Transverse colon (tissue), 3 donors: Measurements from ENCODE around the gene PLA2G4B.

Source experiments
- EP300 ChIP-seq: sonication (generic); formaldehyde crosslinking; IDR thresholded peaks from one replicate; pipeline ENCODE4 v1.6.1; 2017; ENCODE audit warnings: antibody characterized with exemption, low read depth
- POLR2A ChIP-seq: fragments of 450-650 bp; IDR thresholded peaks from one replicate; pipeline ENCODE4 v1.6.1; 2016; ENCODE audit warnings: antibody characterized with exemption, mild to moderate bottlenecking, moderate library complexity
- TF ChIP-seq, protein P1 (sequence below), 5 experiments: fragments of 200-600 bp in 3 of 5; fragments of 450-650 bp in 2 of 5; sonication (generic) in 3 of 5; IDR thresholded peaks; 1 replicate in 2 of 5; 2 replicates in 3 of 5; pipeline ENCODE4 v1.5.1; 2016 to 2017; ENCODE audit warnings: antibody characterized with exemption in 5 of 5, inconsistent platforms in 3 of 5, mild to moderate bottlenecking in 2 of 5, moderate library complexity in 1 of 5

DNA sequence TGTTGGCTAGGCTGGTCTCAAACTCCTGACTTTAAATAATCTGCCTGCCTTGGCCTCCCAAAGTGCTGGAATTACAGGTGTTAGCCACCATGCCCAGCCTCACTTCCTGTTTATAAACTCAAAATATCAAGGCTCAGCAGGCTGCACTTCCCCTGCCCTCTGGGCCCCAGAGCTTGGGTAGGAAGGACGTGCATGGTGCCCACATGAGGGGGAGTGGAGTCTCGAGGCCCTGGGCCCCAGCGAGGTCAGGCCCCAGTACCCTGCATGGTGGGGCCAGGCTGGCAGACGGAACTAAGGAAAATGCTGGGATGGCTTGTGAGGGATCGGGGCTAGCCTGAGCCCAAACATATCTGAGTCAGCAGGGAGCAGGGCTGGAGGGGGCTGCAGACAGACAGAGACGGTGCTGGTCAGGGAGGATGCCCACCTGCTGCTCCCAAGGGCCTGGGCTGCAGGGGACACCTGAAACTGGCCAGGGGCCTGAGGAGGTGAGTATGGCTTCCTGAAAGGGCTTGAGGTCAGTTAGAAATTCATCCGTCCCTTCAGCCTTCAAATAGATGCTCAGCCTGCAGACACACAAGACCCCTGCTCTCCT is 50.1 kb downstream of the PLA2G4B start:
- TF ChIP-seq POLR2A: no peak
- TF ChIP-seq, protein P1, sequence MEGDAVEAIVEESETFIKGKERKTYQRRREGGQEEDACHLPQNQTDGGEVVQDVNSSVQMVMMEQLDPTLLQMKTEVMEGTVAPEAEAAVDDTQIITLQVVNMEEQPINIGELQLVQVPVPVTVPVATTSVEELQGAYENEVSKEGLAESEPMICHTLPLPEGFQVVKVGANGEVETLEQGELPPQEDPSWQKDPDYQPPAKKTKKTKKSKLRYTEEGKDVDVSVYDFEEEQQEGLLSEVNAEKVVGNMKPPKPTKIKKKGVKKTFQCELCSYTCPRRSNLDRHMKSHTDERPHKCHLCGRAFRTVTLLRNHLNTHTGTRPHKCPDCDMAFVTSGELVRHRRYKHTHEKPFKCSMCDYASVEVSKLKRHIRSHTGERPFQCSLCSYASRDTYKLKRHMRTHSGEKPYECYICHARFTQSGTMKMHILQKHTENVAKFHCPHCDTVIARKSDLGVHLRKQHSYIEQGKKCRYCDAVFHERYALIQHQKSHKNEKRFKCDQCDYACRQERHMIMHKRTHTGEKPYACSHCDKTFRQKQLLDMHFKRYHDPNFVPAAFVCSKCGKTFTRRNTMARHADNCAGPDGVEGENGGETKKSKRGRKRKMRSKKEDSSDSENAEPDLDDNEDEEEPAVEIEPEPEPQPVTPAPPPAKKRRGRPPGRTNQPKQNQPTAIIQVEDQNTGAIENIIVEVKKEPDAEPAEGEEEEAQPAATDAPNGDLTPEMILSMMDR (IDR thresholded peaks at IDR 0.05): no peak
- TF ChIP-seq EP300: no peak
